Right lobe of liver (tissue), 6 donors: Measurements from ENCODE around the gene YIPF5. TPM values are rescaled to one million over a fixed set of nuclear protein-coding genes. Genes with fewer than 3 reads are reported as not detected.

Experiments
- ATAC-seq, 4 donors: fragments of 200-7000 bp; cut with Tn5 transposase; one replicate each; pipeline ENCODE4 v1.9.1; 2020; ENCODE audit warnings: mild to moderate bottlenecking in 4 of 4, moderate library complexity in 4 of 4
- DNase-seq, 3 donors: peaks; one replicate each; pipeline ENCODE4 v3.0.0-alpha.2; 2020
- H3K27ac ChIP-seq, 3 donors: fragments of 200-600 bp; one replicate each; pipeline ENCODE4 v1.8.0; 2022
- H3K27me3 ChIP-seq, 2 donors: fragments of 200-600 bp; one replicate each; pipeline ENCODE4 v1.8.0; 2022
- H3K36me3 ChIP-seq, 4 donors: fragments of 200-600 bp; sonication (generic) in 1 of 4; one replicate each; pipeline versions ENCODE4 v1.5.1 to v1.8.0; 2017 to 2022; ENCODE audit warnings: control low read depth in 1 of 4
- H3K4me1 ChIP-seq, 4 donors: fragments of 200-600 bp; sonication (generic) in 1 of 4; one replicate each; pipeline versions ENCODE4 v1.5.1 to v1.8.0; 2017 to 2022; ENCODE audit warnings: control low read depth in 1 of 4
- H3K4me3 ChIP-seq, 3 donors: fragments of 200-600 bp; one replicate each; pipeline ENCODE4 v1.8.0; 2022
- H3K9me3 ChIP-seq, 4 donors: fragments of 200-600 bp; sonication (generic) in 1 of 4; one replicate each; pipeline versions ENCODE4 v1.5.1 to v1.8.0; 2017 to 2022; ENCODE audit warnings: control low read depth in 1 of 4
- POLR2A ChIP-seq: fragments of 450-650 bp; IDR thresholded peaks from one replicate; pipeline ENCODE4 v1.6.1; 2017; ENCODE audit warnings: antibody characterized with exemption, mild to moderate bottlenecking
- WGBS: methylation state at CpG from one replicate; pipeline ENCODE4 v1.1.6; 2018; ENCODE audit warnings: low coverage, low lambda C conversion rate; ENCODE audit not compliant: insufficient coverage; ENCODE audit errors: missing lambda C conversion rate; 5-methylcytosine and 5-hydroxymethylcytosine counted together
- intact Hi-C, 2 donors: fragments of 100-400 bp; cut with DNase I; formaldehyde crosslinking; loops; one replicate each; pipeline versions ENCODE4 v1.11.2 to v1.14.1; 2022
- total RNA-seq, 6 experiments: library from RNA; depleted of rRNA in 2 of 6; stranded (reverse); fragments of >200 nt in 2 of 6; fragmentation: NEBNext Ultra II Directional in 3 of 6; extraction: Animal tissue kit (Norgen Biotek cat#: 25700) in 3 of 6; gene quantifications; one replicate each; pipeline versions ENCODE4 v1.1.0 to v1.2.4, GENCODE V29; 2016 to 2023
- TF ChIP-seq, protein P1 (sequence below), 4 donors: fragments of 200-600 bp in 3 of 4; fragments of 450-650 bp in 1 of 4; IDR thresholded peaks; one replicate each; pipeline versions ENCODE4 v1.5.1 to v1.8.0; 2016 to 2022; ENCODE audit warnings: antibody characterized with exemption in 4 of 4, mild to moderate bottlenecking in 2 of 4
- donor health status: DM: no; HTN: yes; CAD: no.
- donor health status: DM: no; HTN: no; CAD: no.
- donor health status: DM: no; HTN: no; CAD: no.
- donor health status: DM: no; HTN: yes; CAD: no.
- donor health status: DM: no; HTN: yes; CAD: no.

Gene YIPF5
- total RNA-seq, 6 experiments from 2014 or later: 21.6 to 28.1 (median 23.7) TPM

DNA sequence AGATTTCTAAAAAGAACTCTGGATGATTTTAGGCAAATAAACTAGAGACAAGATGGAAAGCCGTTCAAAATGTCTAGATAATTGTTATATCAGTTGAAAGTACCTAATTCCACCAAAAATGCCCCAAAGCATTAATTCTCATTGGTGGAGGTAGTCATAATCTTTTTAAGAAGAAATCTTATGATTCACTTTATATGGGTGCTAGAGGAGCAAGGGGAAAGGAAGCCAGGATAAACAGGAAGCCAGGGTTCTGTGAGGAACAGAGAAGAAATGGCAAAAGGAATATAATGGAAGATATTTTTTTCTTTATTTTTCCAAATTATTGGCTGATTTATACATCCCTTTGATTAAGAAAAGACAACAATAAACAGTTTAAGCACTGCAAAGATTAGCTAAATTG is 7.8 kb downstream of the YIPF5 start:
- Histone ChIP-seq H3K27me3 (no peaks in the 10 kb centered on the region), H3K9me3 (no peaks in the 10 kb centered on the region), H3K36me3 (peaks cover 0 to 70% (median 26%) of the 10 kb centered on the region in 4 donors), H3K27ac (no peak overlapping the region), H3K4me1 (no peaks in the 10 kb centered on the region), H3K4me3 (no peak overlapping the region)
- intact Hi-C loops: no loop called here
- no peak for DNase-seq
- ATAC-seq: no peak
- TF ChIP-seq, protein P1, sequence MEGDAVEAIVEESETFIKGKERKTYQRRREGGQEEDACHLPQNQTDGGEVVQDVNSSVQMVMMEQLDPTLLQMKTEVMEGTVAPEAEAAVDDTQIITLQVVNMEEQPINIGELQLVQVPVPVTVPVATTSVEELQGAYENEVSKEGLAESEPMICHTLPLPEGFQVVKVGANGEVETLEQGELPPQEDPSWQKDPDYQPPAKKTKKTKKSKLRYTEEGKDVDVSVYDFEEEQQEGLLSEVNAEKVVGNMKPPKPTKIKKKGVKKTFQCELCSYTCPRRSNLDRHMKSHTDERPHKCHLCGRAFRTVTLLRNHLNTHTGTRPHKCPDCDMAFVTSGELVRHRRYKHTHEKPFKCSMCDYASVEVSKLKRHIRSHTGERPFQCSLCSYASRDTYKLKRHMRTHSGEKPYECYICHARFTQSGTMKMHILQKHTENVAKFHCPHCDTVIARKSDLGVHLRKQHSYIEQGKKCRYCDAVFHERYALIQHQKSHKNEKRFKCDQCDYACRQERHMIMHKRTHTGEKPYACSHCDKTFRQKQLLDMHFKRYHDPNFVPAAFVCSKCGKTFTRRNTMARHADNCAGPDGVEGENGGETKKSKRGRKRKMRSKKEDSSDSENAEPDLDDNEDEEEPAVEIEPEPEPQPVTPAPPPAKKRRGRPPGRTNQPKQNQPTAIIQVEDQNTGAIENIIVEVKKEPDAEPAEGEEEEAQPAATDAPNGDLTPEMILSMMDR (IDR thresholded peaks at IDR 0.05): no peak
- no peak for TF ChIP-seq POLR2A
- WGBS: 79% methylated on average over 1 of the region's 1 CpG

DNA sequence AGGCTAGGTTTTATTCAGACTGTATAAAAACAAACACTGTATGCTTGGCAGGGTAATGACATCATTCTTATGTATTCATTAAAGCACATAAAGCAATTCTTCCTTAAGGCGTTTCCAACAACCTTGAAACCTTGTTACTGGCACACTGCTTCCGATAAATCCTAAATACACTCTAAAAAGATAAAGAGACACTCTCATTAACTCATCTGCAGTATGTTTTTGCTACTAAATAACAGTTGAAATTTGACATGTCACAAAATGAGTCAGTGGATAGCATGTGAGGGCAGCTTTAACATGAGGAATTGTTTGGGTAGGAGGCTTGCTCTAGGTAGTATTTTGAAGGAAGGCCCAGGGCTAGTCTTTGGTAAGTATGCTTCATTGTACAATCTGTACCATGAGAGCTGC is 13.7 kb downstream of the YIPF5 start:
- H3K4me3 ChIP-seq: no peak overlapping the region
- H3K36me3 ChIP-seq: peaks cover 0 to 27% (median 5%) of the 10 kb centered on the region in 4 donors
- ATAC-seq: no peak
- no peak overlapping the region for H3K27ac ChIP-seq
- WGBS: 86% methylated on average over 2 of the region's 2 CpGs
- DNase-seq: no peak
- H3K9me3 ChIP-seq: no peaks in the 10 kb centered on the region
- no peaks in the 10 kb centered on the region for H3K27me3 ChIP-seq
- TF ChIP-seq, protein P1 (IDR thresholded peaks at IDR 0.05): no peak
- TF ChIP-seq POLR2A: no peak
- intact Hi-C loops: no loop called here
- no peaks in the 10 kb centered on the region for H3K4me1 ChIP-seq

DNA sequence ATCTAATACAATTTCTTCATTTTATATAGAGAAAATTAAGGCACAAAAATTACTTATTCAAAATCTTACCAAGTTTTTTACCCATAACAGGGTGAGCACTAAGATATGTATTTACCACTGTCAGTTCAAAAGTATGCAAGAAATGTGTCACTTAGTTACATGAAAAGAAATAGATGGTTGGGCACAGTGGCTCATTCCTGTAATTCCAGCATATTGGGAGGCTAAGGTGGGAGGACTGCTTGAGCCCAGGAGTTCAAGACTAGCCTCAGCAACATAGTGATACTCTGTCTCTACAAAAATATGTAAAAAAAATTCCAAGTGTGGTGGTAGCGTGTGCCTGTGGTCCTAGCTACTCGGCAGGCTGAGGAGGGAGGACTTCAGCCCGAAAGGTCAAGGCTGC is 19.4 kb downstream of the YIPF5 start:
- Histone ChIP-seq H3K36me3 (no peaks in the 10 kb centered on the region), H3K27ac (no peak overlapping the region), H3K27me3 (no peaks in the 10 kb centered on the region), H3K4me3 (no peak overlapping the region), H3K4me1 (no peaks in the 10 kb centered on the region), H3K9me3 (no peaks in the 10 kb centered on the region)
- TF ChIP-seq, protein P1 (IDR thresholded peaks at IDR 0.05): no peak
- no peak for TF ChIP-seq POLR2A
- intact Hi-C loops: no loop called here
- no peak for ATAC-seq
- 86% methylated on average over 3 of the region's 3 CpGs for WGBS
- no peak for DNase-seq

DNA sequence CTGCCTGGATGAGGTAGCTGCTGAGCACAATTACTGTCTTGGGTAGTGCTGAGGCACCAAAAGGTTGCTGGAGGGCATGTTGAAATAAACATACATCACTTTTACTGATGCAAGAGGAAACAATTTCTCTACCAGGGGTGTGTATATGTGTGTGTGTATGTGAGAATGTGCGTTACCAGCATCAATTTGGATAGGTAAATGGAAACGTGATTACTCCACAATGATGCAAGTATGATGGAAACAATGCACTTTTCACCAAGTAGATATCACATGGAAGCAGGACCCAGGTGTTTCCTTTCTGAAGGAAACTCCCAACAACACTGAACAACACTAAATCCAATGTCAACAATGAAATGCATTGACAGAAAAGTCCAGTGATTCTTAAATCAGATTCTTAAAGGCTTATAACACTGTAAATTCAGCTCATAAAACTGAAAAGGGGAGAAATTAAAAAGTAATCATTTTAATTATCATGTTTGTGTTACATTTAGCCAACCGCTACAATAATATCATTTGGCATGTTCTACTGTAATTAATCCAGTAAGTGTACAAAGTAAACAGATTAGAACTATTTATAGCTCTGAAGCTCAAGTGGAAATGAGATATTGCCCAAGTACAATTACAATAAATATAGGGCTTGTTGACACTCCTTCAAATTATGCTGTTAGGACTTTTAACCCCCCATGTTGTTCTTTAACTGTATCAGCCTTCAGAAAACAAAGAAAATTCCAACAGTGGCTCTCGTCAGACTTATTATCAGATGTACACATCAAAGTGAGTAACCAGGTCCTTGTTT is 25.3 kb downstream of the YIPF5 start:
- DNase-seq (no peak), ATAC-seq (peak in 1 of 4 donors; percentile 23)
- Histone ChIP-seq H3K4me1 (no peaks in the 10 kb centered on the region), H3K4me3 (no peak overlapping the region), H3K9me3 (no peaks in the 10 kb centered on the region), H3K27ac (no peak overlapping the region), H3K27me3 (no peaks in the 10 kb centered on the region), H3K36me3 (no peaks in the 10 kb centered on the region)
- intact Hi-C loops: no loop called here
- WGBS: 35% methylated on average over 4 of the region's 4 CpGs
- TF ChIP-seq POLR2A: no peak
- TF ChIP-seq, protein P1 (IDR thresholded peaks at IDR 0.05): no peak
